ENCODE measurements around the gene MET.

MET gene

DNA sequence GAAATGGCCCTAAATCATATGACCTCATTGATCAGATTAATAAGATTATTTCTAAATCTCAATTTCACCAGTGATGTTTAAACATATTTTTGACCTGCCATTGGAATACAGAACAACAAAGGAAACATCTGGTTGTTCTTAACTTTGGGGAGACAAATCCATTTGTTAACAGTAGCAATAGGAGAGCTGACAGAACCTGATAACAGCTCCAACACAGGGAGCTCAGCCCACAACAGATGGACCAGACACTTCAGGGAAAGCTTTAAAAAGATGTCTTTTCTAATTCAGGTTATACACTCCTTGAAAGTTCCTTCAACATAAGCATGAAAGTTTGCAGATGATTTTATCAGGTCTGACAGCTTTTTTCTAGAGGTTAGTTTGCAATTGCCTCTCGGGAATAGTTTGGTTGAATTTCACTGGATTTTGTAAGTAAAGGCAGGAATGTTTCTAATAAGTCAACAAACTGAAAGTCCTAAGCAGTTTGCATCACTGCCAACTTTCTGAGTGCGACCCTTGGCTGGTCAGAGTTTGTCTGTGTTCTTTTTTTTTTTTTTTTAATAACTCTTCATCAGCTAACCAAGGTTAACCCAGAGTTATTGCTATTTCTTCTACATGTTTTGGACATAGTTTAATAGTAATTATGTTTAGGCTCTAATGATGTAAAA lies 6.5 kb upstream of the MET start:
- DNase-seq (ENCODE audit: low read depth): no peak

DNA sequence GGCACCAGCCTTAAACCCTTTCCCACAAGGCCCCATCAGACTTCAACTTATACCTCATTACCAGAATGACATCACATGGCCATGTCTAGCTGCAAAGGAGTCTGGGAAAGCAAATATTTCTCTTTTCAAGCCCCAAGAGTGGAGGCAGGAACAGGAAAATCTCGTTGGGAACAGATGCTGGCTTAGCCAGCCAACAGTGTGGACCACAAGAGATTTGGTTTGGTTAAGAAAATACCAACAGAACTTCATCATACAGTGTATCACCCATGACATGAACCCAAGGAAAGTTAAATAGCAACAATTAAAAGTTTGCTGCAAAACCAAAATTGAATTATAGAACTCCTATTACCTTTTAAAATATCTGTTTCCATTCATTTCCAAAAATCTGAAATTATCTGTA lies 2.2 kb upstream of the MET start:
- DNase-seq (ENCODE audit: low read depth): no peak

DNA sequence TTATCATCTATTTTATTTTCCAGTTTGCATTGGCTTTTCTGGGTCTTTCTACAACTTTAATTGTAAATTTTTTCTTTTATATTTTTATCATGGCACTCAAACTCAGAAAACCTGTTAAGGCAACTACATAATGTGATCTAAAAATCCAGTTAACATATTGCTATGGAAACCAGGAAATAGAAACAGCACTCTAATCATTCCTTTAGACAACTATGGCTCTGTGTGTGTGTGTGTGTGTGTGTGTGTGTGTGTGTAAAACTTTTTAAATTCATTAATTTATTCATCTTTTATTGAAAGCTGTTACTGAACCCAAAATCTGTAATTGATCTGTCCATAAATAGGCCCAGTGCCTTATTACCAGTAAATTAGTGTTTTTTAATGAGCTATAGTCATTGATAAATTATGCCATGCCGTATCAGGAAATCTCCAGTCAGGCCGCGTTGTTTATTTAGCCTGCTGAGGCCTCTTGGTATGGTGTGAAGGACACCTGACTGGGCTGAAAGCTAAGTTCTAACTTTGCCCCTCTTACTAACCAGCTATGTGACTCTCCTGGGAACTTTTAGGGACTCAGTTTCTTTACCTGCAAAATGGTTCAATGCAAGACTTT lies 1.5 kb upstream of the MET start:
- no peak for DNase-seq (ENCODE audit: low read depth)

DNA sequence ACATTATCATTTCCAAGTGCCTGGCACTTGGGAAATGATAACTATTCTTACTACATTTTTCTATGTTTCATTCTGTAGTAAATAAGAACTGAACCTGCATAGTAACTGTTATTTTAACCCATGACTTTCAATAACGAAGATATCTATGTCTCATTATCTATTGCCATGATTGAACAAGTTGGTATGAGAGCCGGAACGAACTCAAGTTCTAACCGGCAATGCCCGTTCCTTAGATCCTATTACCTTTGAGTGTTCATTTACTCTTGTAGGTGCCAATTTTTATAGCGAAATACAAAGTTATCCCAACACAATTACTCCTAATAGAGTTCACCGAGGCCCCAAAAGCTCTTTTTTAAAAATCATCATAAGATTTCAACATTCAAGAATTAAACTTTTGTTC lies 885 bp upstream of the MET start:
- no peak for DNase-seq (ENCODE audit: low read depth)

DNA sequence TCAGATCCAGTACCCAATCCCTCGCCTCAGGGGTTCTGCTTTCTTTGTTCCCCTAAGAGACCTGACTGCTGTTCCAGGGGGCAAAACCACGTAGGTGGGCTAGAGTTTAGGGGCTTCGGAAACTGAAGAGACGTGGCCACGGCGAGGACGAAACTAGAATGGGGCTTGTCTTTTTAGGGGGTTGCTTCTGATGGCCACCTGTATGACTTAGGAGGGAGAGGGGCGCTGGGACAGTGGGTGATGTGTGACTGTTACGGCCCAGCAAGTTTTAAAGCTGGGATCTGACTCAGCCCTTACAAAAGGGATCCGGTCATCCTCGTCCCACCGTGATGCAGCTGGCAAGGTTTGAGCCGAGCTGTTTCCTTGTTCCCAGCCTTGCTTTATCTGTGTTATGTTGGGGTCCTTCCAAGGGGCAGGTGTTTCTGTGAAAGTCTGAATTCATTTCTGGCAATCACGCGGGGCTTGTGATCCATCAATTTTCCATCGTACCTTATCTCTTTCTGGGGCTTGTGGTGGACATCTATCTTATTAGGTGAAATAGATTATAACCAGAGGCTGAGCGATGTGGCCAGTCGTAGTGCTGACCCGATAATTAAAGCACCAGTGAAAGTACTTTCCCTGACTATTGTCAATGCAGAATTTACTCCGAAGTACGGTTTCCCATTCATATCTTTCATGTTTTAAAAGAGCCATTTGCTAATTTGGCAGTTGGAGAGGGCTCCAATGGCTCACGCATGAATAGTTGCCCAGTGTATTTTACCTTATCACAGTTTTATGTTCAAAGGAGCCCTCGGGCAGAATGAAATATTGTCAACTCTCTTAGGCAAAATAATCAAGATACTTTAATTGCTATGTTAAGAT lies 830 bp downstream of the MET start:
- DNase-seq (ENCODE audit: low read depth): no peak

DNA sequence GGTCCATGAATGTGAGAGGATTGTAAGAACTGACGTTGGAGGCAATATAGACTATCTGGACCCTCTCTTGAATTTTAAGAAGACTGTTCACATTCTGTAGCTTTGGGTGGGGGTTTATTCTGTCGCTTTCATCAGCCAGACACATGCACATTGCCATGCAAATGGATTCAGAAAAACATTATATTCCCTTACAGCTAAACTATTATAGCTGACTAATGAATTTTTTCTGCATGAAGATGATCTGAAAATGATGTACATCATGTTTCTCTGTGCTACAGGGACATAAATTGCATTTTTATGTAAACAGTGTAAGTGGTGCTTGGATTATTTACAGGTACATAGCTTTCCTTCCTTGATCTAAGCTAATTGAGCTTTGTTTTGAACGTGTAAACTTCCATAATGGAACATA lies 1.5 kb downstream of the MET start:
- no peak for DNase-seq (ENCODE audit: low read depth)

DNA sequence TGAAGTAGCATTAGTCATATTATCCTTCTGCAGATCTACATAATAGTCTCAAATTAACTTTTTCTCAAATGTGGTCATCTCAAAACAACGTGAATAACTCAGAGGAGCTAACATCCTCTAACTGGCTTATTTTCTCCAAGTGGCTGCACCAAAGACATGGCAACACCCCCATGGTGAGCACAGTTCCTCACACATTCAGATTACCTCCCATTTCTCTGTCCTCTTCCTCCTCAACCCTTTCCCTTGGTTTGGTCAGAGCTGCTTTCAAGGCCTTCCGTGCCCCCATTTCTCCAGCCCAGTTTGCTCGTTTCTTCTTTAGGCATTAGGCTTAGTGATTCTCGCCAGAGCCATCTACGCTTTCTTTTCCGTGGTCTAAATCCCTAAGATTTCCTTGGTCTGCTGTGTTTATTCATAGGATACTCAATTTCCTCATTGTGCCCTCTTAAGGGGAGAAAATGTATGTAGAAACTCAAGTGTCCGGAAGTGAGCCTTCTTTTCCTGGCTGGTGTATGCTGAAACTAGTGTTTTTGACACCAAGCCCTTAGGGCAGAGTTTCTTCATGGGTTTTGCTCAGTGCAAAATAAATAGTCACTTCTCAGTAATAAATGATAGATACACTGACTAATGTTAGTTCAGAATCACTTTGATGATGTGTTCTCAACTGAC lies 2.6 kb downstream of the MET start:
- no peak for DNase-seq (ENCODE audit: low read depth)

DNA sequence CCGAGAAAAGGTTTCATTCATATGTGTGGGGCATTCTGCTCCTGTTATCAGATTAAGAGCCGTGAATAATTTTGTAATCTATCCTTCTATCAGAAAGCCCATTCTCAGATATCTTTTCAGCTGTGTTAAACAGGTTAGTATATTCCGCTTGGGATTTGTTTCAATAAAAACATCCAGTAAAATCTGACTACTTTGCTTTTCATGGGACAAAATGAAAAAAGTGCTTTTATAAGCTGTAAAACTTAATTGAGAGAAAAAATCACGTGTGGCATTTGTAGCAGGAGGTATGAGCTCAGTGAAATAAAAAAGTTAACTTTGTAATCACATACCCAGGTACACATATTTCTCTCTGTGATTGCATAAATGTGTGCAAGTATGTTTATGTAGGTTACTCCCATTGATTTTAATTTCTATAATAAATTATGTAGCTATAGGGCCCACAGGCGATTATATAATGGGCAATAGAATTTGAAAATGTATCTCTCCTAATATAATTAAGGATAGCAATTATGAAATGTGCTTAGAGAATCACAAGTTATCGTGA lies 3.9 kb downstream of the MET start:
- no peak for DNase-seq (ENCODE audit: low read depth)

DNA sequence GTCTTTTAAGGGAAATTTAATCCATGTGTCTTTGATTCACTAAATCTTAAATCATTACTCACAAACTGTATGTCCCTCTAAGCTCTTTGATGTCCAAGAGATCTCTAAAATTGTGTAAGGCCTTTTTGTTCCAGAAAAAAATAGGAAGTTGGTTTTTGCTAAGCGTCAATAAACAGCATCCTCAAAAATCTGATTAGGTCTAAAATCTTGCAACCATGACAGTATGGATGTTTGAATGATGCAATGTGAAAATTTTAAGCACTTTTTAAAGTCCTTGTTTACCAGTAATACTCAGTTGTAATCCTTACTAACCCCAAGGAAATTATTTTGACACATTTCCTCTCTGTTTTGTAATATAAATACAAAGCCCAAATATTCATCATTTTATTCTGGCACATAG lies 6.8 kb downstream of the MET start:
- no peak for DNase-seq (ENCODE audit: low read depth)

DNA sequence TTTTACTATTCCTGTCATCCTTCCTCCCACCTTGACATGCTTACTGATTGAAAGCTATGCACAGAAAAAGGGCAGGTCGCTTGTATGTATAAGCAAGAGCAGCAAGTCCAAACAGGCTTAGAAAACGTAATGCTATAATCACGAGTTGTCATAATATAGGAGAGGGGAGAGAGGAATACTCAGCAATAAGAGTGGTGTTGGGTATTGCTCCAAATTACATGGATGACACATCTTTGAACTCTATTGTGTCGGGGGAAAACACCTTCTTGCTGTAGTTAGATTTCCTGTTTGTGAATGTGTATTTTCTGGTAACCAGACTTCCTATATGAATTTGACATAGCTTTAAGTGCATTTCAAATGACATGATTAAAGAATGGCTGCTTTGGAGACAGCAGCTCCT lies 7.5 kb downstream of the MET start:
- no peak for DNase-seq (ENCODE audit: low read depth)

DNA sequence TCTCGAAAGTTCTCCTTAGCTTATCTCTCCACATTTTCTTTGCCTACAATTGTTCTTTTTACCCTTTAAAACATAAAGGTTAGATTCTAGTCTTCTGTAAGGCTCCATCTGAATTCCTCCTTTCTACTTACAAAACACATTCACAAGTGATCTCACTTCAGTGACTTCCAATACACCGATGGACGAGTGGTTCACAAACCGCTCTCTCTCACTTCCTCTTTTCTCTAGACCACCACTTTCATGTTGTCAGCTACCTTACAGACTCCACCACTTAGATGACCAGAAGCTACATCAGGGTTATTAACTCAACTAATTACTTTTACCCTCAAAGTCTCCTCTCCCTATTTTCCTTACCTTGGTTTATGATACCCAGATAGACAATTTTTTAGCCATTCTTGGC lies 11.8 kb downstream of the MET start:
- DNase-seq (ENCODE audit: low read depth): no peak

DNA sequence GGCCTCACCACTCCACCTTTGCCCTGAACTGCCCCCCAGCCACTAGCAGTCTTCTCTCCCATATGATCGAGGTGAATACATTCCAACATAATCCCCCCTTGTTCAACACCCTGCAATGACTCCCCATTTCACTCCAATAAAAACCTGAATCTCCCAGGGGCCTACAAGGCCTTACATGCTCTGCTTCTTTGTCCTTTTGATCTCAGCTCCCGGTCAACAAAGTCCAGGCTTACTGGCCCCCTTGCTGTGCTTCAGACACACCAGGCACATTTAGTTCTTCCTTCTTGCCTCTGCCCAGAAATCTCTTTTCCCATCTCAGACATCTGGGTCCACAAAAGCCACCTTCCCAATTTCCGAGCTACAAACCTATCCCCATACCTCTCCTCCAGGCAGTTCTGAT lies 14.0 kb downstream of the MET start:
- DNase-seq (ENCODE audit: low read depth): no peak

DNA sequence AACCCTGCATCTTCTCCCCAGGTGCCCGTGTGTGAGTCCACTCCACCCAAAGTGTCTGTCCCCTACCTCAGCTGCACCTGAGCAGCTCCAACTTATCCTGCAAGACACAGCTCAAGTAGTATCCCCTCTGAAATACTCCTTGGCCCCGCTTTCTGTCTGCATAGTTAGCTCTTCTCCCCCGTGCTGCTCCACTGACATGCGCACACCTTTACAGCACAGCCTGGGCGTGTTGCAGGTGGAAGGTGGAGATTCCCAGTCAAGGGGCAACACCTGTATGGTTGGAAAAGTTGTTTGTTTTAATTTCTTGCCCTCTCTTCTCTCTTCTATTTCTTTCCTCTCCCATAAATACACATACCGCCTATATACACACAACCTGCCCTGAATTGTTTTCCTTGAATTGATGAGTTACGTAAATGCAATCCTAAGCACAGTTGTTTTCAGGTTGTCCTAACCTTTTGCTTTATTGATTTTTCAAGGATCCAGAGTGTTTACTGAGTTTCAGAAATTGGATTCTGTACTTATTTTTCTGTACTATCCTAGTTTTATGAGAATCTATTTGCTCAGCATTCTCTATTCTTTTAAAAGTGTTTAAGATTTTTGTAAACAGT lies 14.9 kb downstream of the MET start:
- DNase-seq (ENCODE audit: low read depth): no peak

DNA sequence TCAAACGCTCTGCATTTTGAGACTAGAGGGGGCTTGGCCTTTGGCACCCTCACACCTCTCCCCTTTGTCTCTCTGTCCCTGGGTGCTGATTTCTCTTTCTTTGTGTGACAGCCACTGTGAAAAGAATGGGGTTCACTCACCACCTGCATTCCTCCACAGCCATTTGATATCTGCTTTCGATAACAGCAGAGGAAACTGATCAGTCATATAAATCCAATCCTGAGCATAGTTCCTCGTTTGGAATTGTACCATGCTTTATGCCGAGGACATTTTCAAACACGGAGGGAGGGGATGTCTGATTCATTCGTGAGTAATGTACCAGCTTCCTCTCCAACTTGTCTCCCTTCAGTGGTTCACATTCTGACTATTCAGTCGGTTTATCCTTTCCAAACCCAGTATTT lies 15.8 kb downstream of the MET start:
- DNase-seq (ENCODE audit: low read depth): peak; percentile 43

DNA sequence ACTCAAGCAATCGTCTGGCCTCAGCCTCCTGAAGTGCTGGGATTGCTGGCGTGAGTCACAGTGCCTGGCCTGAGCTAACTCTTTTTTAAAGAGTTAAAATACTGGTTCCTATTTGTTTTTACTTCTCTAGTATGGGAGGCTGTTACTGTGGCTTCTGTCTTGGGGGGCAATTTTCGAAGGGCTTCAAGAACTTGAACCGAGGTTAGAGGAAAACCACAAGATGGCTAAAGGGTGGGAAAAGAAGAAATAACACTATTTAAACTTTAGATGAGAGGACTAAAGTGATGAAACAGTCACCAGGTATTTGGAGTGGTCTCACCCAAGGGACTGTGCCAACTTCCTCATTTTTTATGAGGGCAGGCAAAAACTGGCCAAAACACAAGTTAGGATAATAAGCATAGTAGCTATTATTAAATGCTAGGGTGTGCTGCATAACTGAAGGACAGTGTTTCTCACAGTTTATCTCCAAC lies 17.8 kb downstream of the MET start:
- no peak for DNase-seq (ENCODE audit: low read depth)

DNA sequence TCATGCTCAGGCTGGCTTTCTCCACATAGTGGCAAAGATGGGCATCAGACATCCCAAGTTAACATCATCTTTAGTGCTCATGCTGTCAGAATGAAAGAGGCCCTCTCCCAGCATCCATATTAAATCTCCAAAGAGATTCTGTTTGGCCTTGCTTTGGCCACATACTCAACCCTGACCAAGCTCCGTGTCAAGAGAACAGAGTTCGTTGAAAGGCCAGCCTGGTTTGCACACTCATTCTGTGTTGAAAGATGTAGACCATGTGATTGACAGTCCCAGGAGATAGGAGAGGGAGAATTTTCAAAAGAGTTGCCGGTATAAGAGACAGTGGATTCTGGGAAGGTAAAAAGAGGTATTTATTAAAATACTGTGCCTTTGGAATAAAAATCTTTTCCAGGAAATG lies 19.7 kb downstream of the MET start:
- DNase-seq (ENCODE audit: low read depth): no peak

DNA sequence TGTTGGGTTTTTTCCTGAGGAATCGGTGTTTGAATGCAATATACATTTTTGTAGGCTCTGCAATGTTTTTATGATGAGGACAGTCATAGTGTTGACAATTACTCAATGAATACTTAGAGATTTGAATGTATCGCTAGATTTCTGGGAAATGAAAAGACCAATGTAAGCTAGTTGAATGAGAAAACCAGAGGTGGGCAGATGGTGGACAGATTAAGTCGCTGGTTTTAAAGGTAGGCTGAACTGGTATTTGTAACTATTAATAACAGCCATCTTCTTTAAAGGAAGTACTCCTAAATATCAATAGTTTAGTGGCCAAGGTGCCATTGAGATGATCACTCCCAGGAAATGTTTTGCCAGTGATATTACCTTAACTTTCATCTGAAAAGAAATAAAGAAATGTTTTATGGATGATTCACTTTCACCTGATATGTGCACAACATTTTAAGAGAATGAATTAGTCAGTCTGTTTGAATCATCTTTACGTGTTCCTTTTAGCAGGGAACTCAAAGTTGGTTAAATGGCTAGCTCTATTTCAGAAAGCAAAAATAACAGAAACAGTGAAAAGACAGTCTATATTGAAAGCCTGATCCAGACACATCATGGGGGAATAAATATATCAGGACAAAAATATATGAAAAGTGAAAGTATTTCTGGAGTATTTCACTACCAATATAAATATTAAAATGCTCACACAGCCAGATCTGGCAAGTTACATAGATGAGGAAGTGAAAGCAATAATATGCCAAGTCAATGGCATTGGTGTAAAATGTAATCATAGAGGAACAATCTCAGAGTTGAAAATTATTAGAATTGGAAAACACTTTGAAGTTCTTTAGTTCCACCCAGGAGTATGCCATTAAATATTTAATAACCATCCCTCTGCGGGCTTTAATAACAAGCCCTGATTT lies 20.7 kb downstream of the MET start:
- no peak for DNase-seq (ENCODE audit: low read depth)

DNA sequence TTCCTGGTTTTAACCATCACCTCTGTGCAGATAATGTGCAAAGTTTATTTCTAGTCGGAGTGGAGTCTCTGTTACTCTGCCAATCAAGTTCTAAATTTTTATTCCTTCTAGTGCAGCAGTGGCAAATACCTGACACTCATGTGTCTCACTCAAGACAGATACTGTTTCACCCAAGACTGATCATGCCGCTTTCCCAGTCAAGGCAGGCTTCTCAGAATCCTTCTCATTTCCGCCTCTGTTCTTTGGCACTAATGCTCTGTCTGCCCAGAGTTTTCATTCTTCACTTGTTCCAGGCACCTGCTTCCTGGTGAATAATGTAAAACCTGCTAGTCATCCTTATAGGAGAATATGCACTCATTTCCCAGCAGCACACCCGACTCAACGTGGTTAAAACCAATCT lies 24.7 kb downstream of the MET start:
- no peak for DNase-seq (ENCODE audit: low read depth)

DNA sequence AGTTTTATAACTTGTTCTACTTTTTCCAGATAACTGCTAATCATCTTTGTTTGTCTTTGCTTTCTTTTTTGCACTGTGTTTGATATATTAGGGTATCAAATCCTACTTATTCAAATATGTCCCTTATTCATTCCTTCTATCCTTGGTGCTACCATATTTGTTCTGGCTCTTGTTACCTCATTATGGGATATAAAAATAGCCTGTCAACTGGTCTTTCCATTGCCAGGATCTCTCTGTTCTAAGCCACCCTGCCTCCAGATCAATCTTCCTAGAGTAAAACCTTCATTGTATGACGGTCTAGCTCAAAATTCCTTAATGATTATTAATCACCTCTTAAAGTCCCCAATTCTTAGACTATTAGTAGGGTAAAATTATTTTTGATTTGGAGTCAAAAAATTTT lies 25.2 kb downstream of the MET start:
- no peak for DNase-seq (ENCODE audit: low read depth)

DNA sequence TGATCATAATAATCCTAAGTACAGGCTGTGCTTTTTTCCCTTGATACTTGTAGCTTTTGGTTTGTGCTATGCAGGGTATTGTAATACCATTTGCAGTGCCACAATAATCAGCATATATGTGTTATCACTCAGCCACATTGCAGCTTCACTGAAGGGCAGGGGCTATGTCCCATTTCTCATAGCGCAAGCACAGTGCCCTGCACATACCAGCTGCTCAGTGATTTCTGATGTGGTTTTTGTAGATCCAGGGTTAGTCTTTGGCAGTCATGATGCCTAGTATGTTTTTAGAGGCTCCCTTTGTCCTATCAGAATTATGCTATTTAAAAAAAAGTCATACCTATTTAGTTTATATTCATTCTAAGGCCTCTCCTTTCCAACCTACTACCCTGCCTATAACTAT lies 25.8 kb downstream of the MET start:
- no peak for DNase-seq (ENCODE audit: low read depth)

DNA sequence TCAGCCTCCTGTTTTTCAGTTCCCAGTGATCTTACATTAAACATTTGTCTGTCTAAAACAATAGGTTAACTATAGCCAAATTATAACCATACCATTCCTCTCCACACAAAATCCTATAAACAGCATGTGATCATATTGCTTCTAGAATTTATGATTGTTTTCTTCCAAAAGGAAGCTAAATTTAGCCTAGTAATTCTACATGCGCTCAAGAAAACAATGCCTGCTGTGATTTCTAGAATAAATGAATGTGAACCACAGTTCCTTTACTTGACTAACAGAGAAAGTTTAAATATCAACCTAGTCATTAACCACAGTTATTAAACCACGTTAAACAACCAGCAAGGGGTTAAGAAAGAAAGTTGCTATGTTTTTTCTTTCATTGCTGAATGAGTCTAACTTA lies 26.4 kb downstream of the MET start:
- no peak for DNase-seq (ENCODE audit: low read depth)
